Measurements from ENCODE around the gene MMP14.
"Not testable (repeated sequence)": the region's sequence is repeated elsewhere in the genome, so short reads cannot be mapped to it uniquely, and the experiment has no call there.

Gene MMP14

DNA sequence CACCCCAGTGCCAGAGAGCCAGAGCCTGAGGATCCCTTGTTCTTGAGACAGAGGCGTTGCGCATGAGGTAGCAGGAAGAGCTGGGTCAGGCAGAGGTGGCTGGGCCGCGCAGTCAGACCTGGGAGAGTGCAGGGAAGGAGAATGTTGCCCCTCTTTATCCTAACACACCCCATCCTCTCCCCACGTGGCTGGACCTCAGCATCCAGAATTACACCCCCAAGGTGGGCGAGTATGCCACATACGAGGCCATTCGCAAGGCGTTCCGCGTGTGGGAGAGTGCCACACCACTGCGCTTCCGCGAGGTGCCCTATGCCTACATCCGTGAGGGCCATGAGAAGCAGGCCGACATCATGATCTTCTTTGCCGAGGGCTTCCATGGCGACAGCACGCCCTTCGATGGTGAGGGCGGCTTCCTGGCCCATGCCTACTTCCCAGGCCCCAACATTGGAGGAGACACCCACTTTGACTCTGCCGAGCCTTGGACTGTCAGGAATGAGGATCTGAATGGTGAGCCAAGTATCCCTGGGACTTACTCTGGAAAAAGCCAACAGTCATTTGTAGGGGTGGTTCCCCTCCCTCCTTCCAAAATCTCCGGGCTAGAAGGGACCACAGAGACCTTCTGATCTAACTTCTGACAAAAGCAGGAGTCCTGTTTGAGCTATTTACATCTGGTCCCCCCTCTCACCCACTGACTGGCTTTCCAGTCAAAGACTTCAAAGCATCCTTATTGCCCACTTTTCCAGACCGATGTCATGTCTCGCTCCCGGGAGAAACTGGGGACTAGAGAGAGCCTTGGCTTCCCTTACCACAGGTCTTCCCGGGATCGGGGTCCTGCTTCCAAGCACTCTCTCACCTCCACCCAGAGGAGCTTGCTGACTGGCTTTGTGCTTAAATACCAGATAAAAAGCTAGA is 6.1 kb downstream of the MMP14 start:
- DNase-seq (ENCODE audit: low spot score), result no peak

DNA sequence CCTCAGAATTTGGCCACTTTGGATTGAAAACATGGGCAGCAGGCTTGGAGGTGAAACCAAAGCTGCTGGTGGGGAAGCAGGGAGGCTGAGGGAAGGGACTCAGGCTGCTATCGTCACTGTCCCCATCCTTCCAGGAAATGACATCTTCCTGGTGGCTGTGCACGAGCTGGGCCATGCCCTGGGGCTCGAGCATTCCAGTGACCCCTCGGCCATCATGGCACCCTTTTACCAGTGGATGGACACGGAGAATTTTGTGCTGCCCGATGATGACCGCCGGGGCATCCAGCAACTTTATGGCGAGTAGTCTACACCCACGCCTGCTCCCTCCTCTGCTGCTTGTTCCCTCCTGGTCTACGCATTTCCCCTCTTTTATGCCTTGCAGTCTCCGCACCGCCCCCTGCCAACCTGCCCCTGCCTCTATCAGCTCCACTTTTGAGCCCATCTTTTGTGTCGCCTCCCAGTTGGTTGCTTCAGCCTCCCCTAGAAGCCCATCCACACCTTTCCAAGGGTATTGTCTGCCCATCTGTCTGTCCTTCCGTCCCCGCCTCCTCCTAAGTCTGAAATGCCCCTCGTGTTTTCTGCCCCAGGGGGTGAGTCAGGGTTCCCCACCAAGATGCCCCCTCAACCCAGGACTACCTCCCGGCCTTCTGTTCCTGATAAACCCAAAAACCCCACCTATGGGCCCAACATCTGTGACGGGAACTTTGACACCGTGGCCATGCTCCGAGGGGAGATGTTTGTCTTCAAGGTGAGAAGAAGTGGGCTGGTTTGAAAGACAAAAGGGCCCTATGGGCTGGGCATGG is 6.9 kb downstream of the MMP14 start:
- DNase-seq (ENCODE audit: low spot score), result no peak

DNA sequence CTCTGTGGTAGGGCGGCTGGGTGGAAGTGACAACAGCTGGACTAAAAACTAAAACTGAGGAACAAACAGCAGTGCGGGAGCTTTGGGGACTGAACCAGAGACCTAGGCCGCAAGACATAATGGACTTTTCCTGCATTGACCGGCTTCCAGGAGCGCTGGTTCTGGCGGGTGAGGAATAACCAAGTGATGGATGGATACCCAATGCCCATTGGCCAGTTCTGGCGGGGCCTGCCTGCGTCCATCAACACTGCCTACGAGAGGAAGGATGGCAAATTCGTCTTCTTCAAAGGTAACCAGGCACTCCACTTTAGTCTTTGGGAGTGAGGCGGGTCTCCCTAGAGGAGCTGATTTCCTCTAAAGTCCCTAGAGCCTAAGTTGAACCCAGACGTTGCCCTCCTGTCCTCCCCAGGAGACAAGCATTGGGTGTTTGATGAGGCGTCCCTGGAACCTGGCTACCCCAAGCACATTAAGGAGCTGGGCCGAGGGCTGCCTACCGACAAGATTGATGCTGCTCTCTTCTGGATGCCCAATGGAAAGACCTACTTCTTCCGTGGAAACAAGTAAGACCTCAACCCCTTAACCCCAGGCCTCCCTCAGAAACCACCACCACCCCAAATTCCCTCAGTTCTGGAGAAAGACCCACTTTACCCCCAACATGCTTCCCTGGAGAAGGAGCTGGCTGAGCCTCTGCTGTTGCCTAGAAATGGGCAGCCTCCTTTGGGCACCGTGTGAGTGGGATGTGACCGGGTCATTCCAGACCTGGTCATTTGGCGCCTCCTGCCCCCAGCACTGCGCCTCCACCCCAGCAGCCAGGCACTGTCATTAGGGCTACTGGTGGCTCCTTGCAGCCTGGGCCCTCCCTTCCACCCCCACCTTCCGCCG is 8.1 kb downstream of the MMP14 start:
- no peak for DNase-seq (ENCODE audit: low spot score)

DNA sequence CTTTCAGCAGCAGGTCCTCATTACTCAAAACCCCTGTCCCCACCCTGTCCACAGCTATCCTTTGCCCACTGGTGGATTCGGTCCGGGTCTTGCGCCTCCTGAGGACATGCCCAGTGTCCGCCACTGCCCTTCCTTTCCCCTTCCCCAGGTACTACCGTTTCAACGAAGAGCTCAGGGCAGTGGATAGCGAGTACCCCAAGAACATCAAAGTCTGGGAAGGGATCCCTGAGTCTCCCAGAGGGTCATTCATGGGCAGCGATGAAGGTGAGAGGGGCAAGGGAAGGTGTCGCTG is 8.7 kb downstream of the MMP14 start:
- DNase-seq (ENCODE audit: low spot score), result no peak

DNA sequence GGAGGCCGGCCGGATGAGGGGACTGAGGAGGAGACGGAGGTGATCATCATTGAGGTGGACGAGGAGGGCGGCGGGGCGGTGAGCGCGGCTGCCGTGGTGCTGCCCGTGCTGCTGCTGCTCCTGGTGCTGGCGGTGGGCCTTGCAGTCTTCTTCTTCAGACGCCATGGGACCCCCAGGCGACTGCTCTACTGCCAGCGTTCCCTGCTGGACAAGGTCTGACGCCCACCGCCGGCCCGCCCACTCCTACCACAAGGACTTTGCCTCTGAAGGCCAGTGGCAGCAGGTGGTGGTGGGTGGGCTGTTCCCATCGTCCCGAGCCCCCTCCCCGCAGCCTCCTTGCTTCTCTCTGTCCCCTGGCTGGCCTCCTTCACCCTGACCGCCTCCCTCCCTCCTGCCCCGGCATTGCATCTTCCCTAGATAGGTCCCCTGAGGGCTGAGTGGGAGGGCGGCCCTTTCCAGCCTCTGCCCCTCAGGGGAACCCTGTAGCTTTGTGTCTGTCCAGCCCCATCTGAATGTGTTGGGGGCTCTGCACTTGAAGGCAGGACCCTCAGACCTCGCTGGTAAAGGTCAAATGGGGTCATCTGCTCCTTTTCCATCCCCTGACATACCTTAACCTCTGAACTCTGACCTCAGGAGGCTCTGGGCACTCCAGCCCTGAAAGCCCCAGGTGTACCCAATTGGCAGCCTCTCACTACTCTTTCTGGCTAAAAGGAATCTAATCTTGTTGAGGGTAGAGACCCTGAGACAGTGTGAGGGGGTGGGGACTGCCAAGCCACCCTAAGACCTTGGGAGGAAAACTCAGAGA is 9.6 kb downstream of the MMP14 start:
- no peak for DNase-seq (ENCODE audit: low spot score)

DNA sequence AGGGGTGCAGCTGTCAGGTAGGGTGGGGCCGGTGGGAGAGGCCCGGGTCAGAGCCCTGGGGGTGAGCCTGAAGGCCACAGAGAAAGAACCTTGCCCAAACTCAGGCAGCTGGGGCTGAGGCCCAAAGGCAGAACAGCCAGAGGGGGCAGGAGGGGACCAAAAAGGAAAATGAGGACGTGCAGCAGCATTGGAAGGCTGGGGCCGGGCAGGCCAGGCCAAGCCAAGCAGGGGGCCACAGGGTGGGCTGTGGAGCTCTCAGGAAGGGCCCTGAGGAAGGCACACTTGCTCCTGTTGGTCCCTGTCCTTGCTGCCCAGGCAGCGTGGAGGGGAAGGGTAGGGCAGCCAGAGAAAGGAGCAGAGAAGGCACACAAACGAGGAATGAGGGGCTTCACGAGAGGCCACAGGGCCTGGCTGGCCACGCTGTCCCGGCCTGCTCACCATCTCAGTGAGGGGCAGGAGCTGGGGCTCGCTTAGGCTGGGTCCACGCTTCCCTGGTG is 10.5 kb downstream of the MMP14 start:
- no peak for DNase-seq (ENCODE audit: low spot score)

DNA sequence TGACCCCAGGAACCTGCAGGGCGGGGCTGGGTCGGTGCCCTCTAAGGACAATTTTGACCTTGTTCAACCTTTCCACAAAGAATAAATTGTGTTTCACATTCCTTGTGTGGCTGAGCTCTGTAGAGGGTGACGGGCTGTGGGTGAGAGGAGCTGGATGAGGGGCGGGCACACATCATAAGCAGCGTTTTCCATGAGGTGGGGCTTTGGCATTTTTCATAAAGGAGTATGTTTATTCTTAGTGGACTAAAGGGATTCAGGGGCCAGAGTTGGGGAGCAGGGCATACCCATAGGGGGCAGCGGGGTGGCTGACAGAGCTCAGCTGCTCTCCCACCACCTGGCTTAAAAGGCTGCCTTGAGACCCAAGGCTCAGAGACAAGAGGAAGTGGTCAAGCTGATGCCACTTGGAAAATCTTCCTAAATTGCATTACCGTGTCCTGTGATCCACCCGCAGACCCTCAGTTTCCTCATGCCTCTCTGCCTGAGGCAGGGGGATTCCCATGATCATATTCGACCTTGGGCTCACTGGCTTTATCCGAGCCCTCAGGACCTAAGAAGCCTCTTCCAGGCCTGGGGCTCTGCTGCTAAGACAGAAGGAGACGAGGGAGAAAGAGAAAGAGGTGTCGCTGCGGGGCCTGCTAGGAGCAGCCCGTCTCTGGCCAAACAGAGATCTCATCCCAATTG is 11.4 kb downstream of the MMP14 start:
- no peak for DNase-seq (ENCODE audit: low spot score)

DNA sequence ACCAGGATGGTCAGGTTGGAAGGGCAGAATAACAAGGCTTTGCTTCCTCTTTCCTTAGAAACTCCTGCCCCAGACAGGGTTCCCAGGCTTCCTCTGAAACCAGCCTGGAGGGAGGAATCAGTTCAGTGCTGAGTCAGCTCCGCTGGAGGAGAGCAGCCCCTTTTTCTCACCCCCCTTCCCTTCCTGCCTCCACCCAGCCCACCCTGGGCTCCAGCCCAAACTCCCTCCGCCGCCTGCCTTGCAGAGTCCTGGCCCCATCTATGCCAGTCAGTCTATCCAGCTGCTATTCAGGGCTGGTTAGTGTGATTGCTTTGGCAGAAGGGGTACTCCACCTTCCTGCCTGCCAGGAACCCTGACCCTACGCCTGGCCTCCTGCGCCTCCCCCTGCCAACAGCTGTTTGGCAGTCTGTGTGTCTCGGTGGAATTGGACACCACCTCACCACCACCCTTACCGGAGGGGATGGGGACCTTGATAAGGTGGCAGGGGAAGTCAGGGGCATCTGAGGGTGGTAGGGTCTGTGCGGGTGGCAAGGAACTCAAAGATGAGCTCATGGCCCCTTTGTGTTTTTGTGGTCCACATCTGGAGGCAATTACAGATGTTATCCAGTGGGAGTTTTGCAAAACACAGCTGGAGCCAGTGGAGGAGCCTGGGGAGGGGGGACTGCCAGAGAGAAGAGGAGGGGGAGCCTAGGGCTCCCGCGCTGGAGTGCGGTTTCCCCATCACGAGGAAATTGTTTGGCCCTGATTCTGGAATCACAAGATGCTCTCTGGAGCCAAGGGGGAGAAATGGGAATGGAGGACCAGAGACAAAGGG is 12.2 kb downstream of the MMP14 start:
- no peak for DNase-seq (ENCODE audit: low spot score)

DNA sequence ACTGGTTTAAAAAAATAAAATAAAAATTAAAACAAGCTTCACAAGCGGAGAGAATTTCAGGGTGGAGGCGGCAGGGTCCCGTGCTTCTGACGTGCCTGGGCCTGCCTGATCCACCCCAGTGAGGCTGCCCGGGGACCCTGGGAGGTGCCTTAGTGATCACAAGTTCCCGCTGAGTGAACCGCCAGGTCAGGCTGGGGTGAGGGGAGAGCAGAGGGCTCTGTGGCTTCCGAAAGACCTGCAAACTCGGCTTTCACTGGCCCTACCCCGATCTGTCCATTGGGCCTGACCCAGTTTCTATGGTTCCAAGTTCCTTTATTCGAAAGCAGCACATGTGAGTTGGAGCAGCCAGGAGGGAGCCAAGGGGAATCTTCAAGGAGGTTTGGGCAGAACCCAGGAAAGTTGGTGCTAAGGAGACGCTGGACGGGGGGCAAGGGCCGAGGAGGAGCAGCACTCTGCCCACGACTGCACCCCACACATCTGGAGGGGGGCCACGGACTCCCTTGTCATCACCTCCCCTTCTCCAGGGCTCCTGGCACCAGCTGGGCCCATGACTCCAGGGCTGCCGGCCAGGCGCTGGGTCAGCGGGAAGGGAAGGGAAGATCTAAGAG is 12.9 kb downstream of the MMP14 start:
- no peak for DNase-seq (ENCODE audit: low spot score)

DNA sequence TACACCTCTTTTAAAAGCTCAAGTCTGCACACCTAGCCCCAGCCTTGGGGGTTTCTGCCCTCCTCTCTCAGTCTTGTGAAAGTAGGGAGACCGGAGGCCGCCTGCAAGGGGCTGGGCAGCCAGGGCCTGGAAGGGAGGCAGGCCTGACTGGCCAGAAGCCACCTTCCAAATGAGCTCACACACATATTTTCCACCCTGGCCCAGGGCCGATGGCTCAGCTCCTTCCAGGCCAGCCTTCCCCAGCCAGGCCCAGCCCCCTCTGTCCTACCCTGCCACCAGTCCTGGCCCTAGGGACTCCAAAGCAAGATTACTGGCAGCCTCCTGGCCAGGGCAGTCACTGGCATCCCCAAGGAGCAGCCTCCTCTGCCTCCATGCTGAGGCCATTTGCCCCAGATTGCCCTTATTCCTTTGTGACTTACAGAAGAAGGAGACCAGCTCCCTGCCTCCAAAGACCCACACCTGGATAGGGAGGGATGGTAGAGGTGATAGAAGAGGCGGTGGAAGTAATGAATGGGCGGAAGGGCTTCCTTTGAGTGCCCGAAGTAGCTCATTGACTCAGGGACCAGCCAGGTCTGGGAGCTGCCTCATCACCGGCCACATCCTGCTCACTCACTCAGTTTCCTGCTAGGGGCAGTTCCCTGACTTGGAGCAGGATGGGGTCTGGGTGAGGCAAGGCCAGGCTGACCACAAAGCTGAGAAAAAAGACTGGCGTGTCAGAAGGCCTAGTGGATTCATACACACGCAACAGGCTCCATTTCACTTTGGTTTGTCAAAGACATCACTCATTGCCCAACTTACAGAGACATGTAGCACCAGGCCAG is 14.8 kb downstream of the MMP14 start:
- no peak for DNase-seq (ENCODE audit: low spot score)

DNA sequence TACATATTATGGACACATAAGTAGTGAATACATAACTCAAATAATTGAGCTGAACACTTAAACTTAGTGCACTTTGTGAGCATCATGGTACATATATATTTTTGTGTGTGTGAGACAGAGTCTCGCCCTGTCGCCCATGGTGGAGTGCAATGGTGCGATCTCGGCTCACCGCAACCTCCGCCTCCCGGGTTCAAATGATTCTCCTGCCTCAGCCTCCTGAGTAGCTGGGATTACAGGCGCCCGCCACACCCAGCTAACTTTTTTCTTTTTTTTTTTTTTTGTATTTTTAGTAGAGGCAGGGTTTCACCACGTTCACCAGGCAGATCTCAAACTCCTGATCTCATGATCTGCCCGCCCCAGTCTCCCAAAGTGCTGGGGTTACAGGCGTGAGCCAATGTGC is 15.8 kb downstream of the MMP14 start:
- DNase-seq (ENCODE audit: low spot score), result not testable (repeated sequence)

DNA sequence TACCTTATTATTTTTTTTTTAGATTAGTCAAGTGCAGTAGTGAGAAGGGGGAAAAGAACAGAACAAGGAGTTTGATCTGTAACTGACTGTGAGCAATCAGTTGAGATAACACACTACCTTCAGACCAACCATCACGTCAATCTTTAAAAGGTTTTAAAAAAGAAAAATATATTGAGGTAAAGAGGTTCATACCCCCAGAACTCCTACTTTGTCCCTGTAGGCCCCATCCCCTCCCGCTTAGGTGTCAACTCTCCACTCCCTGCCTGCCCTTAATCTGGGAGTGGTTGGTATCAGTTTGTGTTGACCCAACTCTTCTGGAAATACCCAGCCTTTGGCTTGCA is 16.2 kb downstream of the MMP14 start:
- DNase-seq (ENCODE audit: low spot score), result no peak

DNA sequence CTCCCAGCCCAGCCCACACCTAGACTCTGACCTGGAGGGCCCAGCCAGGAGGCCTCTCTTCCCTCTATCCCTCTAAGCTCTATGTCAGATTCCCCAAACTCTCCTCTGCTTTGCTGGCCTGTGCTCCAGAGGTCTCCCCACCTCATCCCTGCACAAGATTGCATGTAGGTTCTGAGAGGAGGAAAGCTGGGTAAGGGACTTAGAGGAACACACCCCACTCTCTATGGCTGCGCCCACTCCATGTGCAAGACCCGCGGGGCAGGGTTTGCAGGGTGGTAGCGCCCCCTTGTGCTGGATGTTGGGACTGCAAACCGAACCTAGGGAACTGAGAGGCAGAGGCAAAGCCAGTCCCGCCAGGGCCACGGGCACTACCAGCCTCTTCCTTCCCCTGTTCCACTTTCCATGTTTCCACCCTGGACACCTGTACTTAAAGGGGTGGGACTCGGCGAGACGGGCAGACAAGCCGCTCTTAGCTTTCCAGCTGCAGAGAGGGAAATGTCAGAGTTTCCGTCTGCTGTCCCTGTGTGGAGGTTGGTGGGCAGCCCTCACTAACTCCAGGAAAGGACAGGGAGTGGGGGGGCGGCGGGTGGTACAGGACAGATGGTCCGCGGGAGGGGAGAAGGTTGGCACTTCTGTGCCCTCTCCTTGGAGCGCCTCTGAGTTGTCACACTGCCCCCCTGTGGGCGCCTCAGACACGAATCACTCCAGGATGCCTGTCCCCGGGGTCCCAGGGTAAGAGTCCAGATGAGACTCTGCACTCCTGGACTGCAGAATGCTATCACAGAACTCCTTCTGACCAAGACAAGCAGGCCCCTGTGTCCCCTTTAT is 16.8 kb downstream of the MMP14 start:
- peak; percentile 94 for DNase-seq (ENCODE audit: low spot score)

DNA sequence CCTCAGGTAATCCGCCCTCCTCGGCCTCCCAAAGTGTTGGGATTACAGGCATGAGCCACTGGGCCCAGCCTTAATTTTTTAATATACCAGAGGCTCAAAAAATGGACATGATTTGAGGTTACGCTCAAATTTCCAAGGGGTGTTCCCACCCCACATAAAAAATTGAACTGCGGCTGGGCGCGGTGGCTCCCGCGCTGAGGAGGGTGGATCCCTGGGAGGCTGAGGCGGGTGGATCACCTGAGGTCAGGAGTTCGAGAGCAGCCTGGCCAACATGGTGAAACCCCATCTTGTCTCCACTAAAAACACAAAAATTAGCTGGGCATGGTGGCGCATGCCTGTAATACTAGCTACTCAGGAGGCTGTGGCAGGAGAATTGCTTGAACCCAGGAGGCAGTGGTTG is 17.9 kb downstream of the MMP14 start:
- DNase-seq (ENCODE audit: low spot score), result not testable (repeated sequence)

DNA sequence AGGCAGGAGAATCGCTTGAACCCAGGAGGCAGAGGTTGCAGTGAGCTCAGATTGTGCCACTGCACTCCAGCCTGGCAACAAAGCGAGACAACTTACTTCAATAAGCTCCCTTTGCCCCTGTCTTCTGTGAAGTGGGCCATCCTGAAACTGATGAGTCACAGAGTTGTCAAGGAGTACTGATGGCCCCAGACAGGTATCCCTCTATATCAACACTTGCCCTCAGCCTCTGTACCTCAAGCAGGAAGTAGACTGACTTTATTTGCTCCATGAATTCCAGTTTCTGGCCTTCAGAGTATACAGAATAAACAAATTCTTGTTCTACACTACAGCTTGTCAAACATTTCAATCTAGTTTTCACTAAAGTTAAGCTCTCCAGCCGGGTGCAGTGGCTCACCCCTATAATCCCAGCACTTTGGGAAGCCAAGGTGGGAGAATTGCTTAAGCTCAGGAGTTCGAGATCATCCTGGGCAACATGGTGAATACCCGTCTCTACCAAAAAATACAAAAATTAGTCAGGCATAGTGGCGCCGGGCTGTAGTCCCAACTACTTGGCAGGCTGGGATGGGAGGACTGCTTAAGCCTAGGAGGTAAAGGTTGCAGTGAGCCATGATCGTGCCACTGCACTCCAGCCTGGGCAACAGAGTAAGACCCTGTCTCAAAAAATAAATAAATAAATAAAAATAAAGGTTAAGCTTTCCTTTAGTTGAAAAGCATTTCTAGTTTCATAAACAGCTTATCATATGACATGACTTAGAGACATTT is 18.8 kb downstream of the MMP14 start:
- DNase-seq (ENCODE audit: low spot score), result no peak

DNA sequence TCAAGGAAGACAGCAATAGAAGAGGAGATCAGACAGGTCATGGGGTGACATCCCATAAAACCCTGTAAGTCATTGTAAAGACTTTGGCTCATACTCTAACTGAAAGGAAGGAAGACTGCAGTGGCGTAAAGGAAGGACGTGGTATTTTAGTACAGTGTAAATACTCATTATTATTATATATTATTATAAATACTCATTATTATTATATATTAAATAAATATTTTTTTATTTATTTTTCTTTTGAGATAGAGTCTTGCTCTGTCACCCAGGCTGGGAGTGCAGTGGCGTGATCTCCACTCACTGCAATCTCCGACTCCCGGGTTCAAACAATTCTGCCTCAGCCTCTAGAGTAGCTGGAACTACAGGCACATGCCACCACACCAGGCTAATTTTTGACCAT is 20.0 kb downstream of the MMP14 start:
- no peak for DNase-seq (ENCODE audit: low spot score)

DNA sequence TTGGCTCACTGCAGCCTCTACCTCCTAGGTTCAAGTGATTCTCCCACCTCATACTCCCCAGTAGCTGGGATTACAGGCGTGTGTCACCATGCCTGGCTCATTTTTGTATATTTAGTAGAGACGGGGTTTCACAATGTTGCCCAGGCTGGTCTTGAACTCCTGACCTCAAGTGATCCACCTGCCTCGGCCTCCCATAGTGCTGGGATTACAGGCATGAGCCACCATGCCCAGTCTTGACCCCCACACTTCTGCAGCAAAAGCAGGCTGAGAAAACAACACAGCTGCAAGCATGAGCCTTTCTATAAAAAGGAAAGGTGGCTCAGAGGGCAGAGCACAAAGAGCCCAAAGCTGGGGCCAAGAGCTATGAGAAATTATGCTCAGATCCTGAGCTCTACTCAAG is 24.0 kb downstream of the MMP14 start:
- DNase-seq (ENCODE audit: low spot score), result not testable (repeated sequence)
